M059J (cell line): ENCODE results near the gene PTCD1. TPM values are rescaled to one million over a fixed set of nuclear protein-coding genes. Genes with fewer than 3 reads are reported as not detected.

Experiments used
- DNase-seq: peaks from one replicate; pipeline ENCODE4 v3.0.0-alpha.2; 2012; ENCODE audit warnings: low read depth
- total RNA-seq: library from RNA; depleted of rRNA; stranded (reverse); fragments of >200 nt; shearing (Covaris generic); gene quantifications from 2 replicates; pipeline ENCODE4 v1.2.3, GENCODE V29; 2014

Gene PTCD1
- total RNA-seq, 1 experiment from 2014 or later, result 5.1 TPM

DNA sequence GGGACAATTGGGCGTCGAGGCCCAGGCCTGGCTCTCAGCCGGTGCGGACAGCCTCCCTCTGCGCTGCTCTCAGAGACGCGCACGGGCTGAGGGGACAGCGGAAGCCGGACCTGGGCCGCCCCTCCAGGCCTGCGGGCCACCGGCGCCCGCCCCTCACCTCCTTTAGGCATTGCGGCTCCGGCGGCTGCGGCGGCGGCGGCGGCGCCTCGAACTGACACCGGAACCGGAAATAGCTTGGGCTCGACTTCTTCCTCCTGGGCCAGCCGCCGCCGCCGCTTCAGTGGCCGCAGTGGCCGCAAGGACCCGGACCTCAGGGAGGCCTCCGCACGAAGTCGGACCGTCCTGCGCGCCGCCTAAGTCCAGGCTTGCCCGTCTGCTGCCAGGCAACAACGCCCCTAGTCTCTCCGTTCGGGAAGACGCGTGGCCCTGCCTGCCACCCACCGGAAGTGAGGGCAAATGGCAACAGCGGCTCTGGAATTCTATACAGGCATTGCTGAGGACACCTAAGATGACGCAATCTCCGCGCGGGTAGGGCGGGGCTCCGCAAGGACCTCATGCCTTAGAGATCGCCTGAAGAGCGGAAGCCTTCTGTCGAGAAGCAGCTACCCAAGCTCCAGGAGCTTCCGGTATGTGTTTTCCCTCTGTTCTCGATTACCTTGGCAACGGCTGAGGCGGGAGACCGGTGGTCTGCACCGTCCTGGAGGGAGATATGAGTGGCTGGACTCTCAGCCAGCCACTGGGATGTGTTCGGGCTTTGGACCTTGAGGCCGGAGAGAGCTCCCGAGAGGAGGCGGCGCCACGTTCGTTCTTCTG, 30.0 kb downstream of the PTCD1 start, which contains the start of the genes BUD31 and PDAP1:
Gene BUD31, plus strand, starts transcription at position 591 of the 813 bp plus-strand sequence. CDS start 2,124 bp downstream, outside the sequence.
Gene PDAP1, minus strand, starts transcription at position 219 of the 813 bp plus-strand sequence. Its CDS starts 49 bp downstream, at position 170.
- DNase-seq, result peak; percentile 93

DNA sequence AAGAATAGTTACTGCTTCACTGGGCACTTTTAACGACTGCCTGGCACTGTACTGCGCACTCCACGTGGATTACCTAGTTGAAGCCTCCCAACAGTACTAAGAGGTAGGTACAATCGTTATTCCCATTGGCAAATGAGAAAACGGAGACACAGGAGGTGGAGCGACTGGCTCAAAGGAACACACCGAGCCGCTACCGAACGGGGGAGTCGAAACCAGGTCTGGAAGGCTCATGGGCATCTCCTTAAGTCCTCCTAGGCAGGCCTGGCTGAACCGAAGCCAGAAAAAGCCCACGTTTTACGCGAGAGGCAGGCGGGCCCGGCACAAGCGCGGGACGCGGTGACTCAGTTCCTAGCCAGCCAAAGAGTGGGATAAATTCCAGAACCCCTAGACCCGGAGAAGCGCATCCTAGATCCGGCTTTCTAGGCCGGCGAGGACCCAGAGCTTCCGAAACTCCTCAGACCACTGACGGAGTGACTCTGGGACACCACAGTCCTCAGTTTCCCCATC, 30.7 kb downstream of the PTCD1 start:
- peak; percentile 78 for DNase-seq

DNA sequence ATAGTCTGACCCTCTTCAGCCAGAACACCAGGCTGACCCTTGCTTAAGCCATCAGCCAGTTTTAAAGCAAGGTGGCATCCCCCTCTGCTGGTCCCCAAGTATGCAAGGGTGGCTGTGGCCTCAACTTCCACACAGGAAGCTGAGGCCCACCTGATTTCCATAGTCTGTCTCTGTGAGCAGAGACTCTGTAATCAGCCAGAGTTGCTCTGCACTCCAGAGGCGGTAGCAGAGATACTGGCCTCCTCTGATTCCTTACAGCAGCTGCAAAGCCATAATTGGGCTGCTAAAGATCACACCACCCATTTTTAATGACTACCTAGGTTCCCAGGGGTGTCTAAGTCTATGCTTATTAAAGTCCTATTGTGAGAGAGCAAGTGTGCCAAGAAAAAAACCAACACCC, 32.0 kb downstream of the PTCD1 start:
- DNase-seq, result no peak

DNA sequence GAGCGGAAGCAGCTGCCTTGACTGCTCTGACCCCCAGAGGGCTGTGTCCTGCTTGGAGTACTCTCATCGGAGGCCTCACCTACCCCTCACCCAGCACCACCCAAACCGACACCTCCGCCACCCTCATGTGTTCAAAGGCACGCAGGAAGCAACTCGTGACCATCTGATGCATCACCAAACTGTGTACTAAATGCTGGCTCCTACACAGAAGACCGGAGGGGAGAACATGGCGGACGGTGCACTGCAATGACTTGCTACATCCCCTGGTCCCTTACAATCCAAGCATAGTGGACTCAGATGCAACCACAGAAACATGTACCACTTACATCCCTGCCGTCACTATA, 33.6 kb downstream of the PTCD1 start:
- no peak for DNase-seq

DNA sequence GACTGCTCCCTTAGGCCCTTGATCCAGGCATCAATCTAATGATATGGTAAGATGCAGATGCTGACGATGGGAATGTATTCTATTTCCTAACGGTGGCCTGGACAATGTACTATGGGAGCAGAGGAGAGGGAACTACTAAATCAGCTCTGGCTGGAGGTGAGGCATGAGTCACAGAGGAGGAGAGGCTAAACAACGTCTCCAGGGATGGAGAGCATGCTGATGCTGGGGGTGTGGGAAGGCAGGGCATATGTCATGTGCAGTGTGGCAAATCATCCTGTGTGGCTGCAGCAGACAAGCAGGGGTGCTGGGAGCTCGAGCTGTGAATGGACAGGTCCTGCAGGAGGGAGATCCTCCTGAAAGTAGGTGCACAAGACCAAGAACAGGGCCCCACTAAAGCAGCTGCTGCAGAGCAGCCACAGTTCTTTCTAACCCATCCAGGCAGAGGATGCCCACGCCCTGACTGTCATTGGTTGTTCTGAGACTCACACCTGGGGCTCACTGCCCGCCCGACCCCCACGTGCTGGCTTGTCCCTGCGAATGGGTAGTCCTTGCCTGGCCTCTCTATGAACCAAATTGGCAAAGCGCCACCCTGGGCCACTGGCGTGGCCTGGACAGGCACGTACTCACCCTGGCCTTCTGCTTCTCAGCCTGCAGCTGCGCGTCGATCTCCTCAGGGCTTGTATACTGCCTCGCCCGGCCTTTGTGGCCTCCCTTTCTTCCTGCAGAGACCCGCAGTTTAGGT, 34.2 kb downstream of the PTCD1 start:
- DNase-seq, result peak; percentile 42

DNA sequence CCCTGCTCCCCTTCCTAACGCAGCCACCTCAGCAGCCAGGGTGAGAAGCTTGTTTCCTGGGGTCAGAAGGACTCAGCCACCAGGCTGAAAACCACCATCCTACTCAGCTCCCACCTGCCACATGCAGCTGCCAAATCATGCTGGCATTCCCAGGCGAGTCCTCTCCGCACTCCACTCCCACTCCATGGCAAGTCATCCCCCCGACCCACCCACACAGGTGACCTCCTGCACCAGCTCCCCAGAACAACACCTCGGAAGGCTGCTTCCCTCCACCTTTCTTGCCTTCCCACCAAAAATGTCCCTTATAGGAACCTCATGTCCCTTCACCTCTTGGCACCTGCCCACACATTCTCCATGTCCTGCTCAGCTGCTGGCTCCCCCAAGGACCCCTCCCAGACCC, 34.8 kb downstream of the PTCD1 start:
- no peak for DNase-seq

DNA sequence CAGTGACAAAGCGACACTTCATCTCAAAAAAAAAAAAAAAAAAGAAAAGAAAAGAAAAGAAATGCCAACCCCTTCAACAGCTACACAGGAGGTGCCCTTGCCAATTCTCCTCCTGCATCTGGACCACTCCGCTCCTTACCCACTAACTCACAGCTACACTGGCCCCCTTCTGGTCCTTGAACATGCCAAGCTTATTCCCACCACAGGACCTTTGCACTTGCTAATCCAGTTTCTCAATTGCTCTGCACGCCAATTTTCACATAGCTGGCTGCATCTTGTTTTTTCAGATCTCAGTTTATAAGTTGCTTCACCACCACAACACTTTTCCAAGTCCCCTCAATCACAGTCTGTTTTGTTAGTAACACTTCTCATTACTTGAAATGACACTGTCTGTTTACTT, 35.7 kb downstream of the PTCD1 start:
- DNase-seq, result no peak

DNA sequence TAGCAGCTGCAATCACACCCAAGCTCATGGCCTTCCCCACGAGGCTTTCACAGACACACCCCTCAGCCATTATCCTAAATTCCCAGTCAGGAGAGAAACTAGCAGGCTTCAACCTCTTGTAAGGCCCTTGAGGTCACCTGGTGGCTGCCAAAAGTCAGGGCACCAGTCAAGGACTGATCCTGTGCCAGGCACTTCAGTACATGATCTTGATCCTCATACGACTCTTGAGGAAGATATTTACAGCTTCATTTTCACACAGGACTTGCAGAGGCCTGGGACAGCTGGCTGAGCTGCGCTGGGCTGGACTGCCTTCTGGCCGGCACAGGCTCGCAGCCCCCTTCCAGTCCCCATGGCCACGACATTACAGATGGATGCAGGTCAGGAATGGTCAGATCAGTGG, 39.0 kb downstream of the PTCD1 start:
- no peak for DNase-seq

DNA sequence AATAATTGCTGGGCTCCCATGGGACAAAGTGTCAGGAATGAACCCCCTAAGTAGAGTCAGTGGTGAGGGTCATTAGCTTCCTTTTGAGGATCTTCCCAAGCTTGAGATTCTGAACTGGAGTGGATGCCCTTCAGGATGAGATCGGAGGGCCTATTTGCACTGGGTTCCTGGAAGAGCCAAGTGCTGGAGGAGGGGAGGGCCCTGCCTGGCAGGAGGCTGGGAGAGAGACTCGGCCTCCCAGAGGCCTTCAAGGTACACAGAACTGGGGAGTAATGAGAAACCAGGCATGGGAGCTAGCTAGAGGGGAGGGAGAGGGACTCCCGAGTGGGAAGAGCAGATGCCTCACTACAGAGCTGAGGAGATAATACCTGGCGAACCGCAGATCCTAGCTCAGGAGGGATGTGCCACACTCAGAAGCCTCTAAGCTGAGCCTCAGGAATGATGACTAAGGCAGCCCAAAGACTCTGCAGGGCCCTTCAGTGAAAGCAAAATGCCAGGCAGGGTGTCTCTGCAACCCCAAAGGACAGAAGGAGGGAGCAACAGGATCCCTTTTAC, 39.6 kb downstream of the PTCD1 start:
- DNase-seq, result no peak

DNA sequence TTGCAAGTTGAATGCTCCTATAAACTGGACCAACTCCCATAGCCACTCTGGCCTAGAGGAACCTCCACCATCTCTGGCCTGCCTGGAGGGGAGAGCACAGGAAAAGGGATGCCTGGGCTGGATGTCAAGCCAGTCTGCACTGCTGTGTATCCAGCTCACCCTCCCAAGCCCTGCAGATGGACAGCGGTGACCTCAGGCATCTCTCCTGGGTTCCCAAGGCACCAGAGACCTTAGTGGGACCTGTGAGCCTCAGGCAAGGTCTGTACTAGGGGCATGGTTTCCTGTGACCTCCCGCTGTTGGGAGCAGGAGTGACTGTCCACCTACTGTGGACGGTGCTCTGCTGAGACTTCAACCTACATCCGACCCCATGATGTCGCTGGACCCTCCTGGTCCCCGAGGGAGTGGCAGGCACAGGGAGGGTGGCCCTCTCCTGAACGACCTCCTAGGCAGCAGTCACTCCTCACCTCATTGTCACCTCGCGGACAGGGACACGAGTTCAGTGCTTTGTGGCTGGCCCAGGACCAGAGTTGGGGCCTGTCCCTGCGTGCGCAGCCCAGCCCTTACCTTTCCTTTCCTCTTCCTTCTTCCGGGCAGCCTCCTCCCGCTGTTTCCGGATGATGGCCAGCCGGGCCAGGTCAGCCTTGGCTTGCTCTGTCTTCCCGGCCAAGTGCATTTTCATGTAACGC, 41.2 kb downstream of the PTCD1 start:
- no peak for DNase-seq

DNA sequence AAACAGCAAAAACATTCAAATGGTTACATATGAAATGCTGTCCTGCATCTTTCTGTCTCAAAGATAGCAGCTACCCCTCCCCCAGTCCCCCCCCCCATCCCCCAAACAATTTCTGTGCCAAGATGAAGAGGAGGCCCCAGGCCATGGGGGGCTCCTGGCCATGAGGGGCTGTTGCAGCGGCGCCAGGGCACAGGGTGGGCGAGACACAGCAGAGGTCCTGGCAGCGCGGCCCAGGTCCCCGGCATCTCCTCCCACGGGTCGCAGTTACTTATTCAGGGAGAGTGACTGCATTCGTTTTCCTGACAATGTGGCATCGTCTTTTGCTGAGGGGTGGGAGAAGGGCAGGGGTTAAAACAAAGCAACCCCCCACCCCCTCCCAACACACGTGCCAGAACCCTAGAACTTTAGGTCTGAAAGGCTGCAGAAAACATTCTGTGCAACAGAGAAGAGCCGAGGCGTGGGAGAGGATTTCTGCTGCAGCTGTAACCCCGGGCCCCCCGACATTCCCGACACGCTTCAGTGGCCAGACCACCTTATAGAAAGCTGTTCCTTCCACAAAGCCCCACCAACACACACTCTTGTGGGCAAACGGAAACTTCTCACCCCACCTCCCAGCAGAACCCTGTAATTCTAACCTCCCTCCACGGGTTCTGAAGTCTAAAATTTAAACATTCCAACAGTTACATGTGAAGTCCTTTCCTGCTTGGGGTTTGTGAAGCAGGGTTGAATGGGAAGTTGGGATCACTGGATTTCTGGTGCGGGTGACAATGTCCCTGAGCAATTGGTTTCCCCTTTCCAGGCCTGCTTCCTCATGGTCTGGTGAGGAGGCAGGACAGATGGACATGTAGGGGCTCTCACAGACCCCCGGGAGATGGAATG, 41.9 kb downstream of the PTCD1 start:
- no peak for DNase-seq

DNA sequence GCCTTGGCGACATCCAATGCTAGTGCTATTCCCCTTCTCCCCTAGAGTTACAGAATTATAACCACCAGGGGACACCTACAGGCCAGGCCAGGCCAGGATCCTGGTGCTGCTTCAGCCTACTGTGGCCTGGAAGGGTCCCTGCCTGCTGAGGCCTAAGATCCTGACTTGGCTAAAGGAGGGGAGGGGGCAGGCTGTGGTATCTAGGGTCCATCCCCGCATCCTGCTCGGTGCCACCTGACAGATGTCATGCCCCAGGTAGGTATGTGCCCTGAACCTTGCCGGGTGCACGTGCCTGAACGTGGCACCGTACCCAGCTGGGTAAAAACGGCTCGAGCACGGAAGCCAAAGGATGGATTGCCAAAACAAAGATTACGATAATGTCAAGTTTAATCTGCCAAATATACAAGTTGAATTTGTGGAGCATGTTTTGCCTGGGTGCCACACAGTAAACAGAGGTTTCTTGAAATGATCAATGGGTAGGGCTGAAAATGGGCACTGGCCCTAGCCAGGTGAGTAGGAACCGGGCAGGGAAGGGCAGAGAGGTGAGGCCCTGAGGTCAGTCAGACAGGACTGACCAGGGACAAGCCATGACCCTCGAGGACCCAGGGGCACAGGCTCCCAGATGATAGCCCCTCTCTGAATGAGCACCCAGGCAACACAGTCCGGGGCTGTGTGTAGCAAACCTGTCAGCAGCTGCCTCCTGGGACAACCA, 42.8 kb downstream of the PTCD1 start:
- DNase-seq, result no peak

DNA sequence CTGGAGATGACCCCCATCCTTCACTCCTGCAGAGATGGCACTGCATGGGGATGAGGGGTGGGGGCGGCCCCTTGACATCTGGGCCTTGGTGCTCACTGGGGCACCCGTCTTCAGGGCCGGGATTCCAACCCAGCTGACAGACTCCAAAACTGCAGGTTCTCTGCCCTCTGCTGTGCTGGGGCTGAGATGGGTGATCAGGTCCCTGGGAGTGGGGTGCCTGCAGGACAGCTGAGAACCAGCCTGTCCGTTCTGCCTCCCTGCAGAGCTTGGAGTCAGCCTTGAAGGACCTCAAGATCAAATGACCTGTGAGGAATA, 44.5 kb downstream of the PTCD1 start:
- DNase-seq, result no peak

DNA sequence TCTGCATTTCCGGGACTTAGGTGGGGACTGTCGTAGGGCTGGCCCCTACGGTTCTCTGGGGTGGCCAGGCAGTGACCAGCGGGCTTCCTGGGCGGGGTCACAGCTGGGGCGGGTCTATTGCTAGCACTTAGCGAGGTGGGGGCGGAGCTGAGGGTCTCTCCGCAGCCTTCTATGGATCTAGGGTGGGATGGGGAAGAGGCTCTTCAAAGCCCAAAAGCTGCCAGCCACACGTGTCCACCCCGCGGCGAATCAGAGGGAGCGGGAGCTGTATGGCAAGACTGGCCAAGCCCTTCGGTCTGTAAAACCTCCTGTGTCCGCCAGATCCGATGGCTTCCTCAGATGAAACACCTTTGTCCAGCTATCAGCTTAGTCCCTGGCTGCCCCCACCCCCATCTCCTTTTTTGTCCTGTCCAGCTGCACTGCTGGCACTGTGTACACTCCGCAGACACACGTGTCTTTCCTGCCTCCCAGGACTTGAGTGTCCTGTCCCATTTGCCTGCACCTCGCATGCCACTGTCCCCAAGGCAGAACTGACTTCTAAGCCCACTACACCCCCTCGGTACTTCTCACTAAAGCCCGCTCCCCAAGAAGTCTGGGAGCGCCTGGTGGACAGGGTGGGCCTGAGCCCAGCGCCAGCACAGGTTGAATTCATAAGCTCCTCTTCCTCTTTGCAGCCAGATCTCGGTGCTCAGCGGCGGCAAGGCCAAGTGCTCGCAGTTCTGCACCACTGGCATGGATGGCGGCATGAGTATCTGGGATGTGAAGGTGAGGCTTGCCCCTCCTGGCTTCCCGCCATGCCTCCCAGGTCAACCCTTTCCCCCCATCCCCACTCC, 45.0 kb downstream of the PTCD1 start:
- DNase-seq, result no peak

DNA sequence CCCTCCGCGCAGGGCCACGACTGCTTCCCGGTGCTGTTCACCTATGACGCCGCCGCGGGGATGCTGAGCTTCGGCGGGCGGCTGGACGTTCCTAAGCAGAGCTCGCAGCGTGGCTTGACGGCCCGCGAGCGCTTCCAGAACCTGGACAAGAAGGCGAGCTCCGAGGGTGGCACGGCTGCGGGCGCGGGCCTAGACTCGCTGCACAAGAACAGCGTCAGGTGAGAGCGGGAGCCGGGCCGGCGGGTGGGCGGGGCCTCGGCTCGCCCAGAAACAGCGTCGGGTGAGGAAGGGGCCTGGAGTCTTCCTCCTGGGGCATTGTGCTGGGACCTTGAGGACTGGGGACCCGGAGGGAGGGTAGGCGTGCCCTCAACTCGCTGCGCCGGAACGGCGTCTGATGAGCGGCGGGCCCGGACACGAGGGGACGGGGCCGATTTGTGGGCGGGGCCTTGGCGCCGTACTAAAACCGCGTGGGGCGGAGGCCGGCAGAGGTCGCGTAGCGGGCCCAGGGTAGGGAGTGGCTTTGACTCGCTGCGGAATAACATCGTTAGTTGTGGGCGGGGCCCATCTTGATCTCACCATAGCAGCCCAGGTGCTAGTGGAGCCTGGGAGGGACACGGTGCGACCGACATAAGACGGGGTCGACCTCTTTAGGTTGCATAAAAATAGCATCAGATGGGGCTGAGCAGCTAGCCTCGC, 45.8 kb downstream of the PTCD1 start:
- DNase-seq, result no peak

DNA sequence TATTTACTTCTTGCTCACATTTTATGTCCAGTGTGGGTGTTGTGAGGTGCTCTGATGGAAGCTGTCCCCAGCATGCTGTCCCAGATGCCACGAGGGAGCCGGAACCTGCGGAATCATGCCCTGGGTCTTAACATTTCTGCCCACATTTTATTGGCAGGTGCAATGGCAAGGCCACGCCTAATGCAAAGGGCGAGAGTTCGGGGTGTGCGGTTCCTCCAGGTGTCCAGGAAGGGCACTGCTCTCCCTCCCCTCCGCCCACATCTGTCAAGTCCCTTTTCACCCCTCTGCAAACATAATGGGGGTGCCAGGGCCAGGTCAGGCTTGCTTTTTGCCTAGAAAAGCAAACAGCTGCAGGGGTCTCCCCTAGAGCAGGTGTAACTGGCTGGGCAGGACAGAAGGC, 46.6 kb downstream of the PTCD1 start:
- DNase-seq, result no peak

DNA sequence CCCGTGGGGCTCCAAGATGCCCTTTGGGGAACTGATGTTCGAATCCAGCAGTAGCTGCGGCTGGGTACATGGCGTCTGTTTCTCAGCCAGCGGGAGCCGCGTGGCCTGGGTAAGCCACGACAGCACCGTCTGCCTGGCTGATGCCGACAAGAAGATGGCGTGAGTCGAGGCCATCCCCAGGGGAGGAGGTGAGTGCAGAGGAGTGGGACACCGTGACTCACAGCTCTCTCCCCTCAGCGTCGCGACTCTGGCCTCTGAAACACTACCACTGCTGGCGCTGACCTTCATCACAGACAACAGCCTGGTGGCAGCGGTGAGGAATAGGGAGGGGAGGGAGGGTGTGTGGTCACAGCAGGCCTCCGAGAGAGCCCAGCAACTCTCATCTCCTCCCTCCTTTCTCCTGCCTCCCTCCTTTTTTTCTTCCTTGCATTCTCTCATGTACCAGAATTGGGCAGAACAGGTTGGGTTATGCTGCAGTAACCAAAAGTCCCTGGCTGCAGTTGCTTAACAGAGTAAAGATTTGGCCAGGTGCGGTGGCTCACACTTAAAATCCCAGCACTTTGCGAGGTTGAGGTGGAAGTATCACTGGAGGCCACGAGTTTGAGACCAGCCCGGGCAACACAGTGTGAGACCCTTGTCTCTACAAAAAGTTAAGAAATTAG, 47.5 kb downstream of the PTCD1 start:
- DNase-seq, result no peak

DNA sequence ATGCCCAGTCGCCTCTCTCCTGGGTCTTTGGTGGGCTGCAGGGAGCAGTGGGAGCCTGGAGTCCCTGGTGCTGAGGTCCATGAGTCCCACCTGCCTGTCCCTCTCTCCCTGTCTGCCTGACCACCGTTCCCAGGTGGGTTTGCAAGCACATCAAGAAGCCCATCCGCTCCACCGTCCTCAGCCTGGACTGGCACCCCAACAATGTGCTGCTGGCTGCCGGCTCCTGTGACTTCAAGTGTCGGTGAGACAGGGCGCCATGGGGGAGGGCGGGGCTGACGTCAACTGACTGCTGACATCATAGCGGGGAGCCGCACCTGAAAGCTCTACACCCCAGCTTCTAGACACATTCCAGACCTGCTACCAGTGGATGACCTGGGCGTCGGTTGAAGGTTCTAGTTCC, 48.8 kb downstream of the PTCD1 start:
- no peak for DNase-seq
